Measurements from ENCODE around the gene ABLIM1. TPM values are rescaled to one million over a fixed set of nuclear protein-coding genes. Genes with fewer than 3 reads are reported as not detected.

Gene ABLIM1
- total and polyA plus RNA-seq, 8 donors = 52.7 to 195 (median 65.5) TPM

DNA sequence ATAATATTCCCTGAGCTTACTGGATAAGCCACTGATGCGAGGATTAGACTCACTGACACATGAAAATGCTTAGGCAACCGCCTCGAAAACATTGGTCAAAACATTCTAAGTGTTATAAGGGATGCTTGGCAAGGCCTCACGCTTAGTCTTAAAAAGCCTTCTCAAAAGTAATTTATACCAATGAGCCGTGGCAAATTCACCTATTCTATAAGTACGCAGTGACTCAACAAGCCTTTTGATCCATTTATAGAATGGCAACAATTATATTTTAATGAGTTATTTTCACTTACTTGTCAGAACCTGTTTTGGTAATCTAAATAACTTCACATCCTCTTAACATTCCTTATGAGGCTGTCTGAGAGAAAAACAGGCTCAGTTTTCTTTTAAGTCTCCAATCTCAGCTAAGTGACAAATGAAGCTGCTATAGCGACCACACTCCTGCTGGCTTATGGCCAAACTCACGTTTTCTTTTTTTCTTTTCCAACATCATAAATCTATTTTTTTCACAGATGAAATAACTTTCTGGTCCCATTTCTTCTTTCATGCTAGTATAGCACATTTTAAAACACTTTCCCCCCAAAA lies 132.6 kb downstream of the ABLIM1 start:
- intact Hi-C loops (cut with DNase I) = no loop called here
- peak overlapping the region; percentile 27 to 29 for H3K4me3 ChIP-seq
- TF ChIP-seq, protein P1, sequence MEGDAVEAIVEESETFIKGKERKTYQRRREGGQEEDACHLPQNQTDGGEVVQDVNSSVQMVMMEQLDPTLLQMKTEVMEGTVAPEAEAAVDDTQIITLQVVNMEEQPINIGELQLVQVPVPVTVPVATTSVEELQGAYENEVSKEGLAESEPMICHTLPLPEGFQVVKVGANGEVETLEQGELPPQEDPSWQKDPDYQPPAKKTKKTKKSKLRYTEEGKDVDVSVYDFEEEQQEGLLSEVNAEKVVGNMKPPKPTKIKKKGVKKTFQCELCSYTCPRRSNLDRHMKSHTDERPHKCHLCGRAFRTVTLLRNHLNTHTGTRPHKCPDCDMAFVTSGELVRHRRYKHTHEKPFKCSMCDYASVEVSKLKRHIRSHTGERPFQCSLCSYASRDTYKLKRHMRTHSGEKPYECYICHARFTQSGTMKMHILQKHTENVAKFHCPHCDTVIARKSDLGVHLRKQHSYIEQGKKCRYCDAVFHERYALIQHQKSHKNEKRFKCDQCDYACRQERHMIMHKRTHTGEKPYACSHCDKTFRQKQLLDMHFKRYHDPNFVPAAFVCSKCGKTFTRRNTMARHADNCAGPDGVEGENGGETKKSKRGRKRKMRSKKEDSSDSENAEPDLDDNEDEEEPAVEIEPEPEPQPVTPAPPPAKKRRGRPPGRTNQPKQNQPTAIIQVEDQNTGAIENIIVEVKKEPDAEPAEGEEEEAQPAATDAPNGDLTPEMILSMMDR (IDR thresholded peaks at IDR 0.05) = no peak
- no peaks in the 10 kb centered on the region for H3K9me3 ChIP-seq
- DNase-seq = peak in 1 of 4 donors; percentile 60
- peaks cover 0 to 38% of the 10 kb centered on the region in 2 donors for H3K4me1 ChIP-seq
- ATAC-seq = peak; percentile 43
- peak overlapping the region; percentile 26 to 63 for H3K27ac ChIP-seq
- H3K27me3 ChIP-seq = no peaks in the 10 kb centered on the region
- no peaks in the 10 kb centered on the region for H3K36me3 ChIP-seq

DNA sequence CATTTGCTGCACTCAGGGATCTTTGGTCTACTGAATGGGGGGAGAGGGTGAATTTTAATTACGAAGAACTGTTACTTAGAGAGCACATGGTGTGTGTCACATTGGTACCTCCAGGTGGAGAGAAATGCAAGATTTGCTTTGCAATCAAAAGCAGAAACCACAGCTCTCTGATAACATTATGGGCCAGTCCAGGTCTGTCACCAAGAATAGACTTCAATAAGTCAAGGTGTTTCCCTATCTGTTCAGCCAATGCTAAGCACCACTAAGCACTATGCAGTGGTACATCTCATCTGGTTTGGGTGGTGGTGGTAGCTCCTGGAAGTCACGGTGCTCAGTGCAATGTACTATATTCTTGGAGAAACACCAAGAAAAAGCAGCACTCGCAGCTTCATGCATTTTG lies 134.2 kb downstream of the ABLIM1 start:
- Histone ChIP-seq H3K4me1 (peaks cover 7 to 42% of the 10 kb centered on the region in 2 donors), H3K36me3 (no peaks in the 10 kb centered on the region), H3K27ac (no peak overlapping the region), H3K27me3 (no peaks in the 10 kb centered on the region), H3K9me3 (no peaks in the 10 kb centered on the region), H3K4me3 (no peak overlapping the region)
- no peak for DNase-seq
- no peak for ATAC-seq
- TF ChIP-seq, protein P1 (IDR thresholded peaks at IDR 0.05) = no peak
- intact Hi-C loops (cut with DNase I) = no loop called here

DNA sequence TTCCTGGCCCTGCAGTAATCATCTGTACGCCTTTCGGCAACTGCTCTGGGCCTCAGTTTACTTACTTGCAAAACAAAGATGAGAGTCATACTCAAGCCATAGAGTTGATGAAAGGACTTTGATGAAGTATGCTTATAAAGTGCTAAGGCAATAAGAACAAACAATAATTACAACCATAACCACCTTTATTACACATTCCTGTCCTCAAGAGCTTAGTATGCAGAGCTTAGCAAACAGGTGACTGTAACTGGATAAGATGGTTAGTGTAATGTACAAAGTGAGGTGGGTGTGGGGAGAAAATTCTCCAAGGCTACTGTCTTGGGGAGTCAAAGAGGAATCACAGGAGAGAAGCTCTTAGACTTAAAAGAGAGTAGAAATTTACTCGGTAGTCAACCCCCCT lies 136.8 kb downstream of the ABLIM1 start:
- Histone ChIP-seq H3K27ac (peak overlapping the region; percentile 50 to 56), H3K4me1 (peaks cover 7 to 30% of the 10 kb centered on the region in 2 donors)
- intact Hi-C loops (cut with DNase I) = no loop called here

DNA sequence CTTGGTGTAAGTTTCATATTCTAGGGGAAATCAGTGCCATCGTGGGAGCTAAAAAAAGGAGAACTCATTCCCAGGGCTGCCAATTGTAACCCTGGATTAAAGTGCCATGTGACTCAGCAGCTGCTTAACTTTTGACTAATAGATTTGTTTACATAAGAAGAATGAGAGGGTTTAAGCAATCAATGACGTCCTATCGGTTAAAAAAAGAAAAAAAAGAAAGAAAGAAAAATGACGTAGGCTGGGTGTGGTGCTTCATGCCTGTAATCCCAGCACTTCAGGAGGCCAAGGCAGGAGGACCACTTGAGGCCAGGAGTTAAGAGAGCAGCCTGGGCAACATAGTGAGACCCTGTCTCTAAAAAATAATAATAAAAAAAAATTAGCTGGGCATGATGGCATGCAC lies 137.6 kb downstream of the ABLIM1 start:
- no peaks in the 10 kb centered on the region for H3K9me3 ChIP-seq
- ATAC-seq = peak; percentile 59
- TF ChIP-seq, protein P1 (IDR thresholded peaks at IDR 0.05) = no peak
- no peaks in the 10 kb centered on the region for H3K36me3 ChIP-seq
- H3K4me3 ChIP-seq = no peak overlapping the region
- H3K4me1 ChIP-seq = peaks cover 7 to 24% of the 10 kb centered on the region in 2 donors
- intact Hi-C loops (cut with DNase I) = no loop called here
- H3K27ac ChIP-seq = peak overlapping the region; percentile 50 to 74
- DNase-seq = no peak
- H3K27me3 ChIP-seq = no peaks in the 10 kb centered on the region

More for the DNA sequence above, 136.8 kb downstream of the ABLIM1 start:
- no peaks in the 10 kb centered on the region for H3K27me3 ChIP-seq
- no peaks in the 10 kb centered on the region for H3K9me3 ChIP-seq
- H3K4me3 ChIP-seq = no peak overlapping the region
- TF ChIP-seq, protein P1 (IDR thresholded peaks at IDR 0.05) = no peak
- DNase-seq (no peak), ATAC-seq (peak; percentile 62)
- no peaks in the 10 kb centered on the region for H3K36me3 ChIP-seq

DNA sequence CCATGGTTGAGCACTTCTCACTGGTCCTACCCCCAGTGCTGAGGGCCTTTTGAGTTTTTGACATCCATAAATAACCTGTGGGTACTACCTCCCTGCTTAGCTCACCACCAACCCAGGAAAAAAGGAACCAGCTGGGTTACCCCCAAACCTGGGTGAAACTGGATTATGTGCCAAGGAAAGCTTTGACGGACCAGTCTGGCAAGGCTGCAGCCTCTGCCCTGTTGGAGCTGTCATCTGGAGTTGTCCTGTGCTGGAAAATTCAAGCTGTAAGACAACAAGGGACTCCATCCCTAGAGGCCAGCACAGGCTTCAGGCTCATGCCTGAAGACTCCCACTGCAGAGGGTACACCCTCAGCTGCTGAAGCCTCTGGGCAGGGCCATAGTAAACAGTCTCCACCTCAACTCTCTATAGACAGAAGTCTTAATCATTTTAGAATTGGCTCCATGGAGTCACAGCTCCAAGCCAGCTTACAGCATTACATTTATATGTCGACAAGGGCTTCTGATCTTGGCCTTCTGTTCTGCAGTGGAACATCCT lies 138.2 kb downstream of the ABLIM1 start:
- DNase-seq (no peak), ATAC-seq (peak; percentile 8)
- peak overlapping the region; percentile 50 to 74 for H3K27ac ChIP-seq
- peaks cover 7 to 24% of the 10 kb centered on the region in 2 donors for H3K4me1 ChIP-seq
- no peak overlapping the region for H3K4me3 ChIP-seq
- intact Hi-C loops (cut with DNase I) = no loop called here
- TF ChIP-seq, protein P1 (IDR thresholded peaks at IDR 0.05) = no peak
- H3K9me3 ChIP-seq = no peaks in the 10 kb centered on the region
- H3K27me3 ChIP-seq = no peaks in the 10 kb centered on the region
- no peaks in the 10 kb centered on the region for H3K36me3 ChIP-seq

All from left lung (tissue), 10 donors.